Tibial nerve (tissue), 4 donors: ENCODE data around the gene SPTBN1. TPM values are rescaled to one million over a fixed set of nuclear protein-coding genes. Genes with fewer than 3 reads are reported as not detected.

Experiments
- DNase-seq, 2 donors: peaks; one replicate each; pipeline ENCODE4 v3.0.0-alpha.2; 2019; ENCODE audit warnings: low spot score in 2 of 2
- H3K27ac ChIP-seq, 4 donors: fragments of 200-600 bp; sonication (generic) in 3 of 4; one replicate each; pipeline ENCODE4 v1.5.1; 2017 to 2019; ENCODE audit warnings: mild to moderate bottlenecking in 1 of 4
- H3K27me3 ChIP-seq, 2 donors: fragments of 200-600 bp; sonication (generic) in 1 of 2; one replicate each; pipeline versions ENCODE4 v1.5.1 to v1.6.0; 2017 to 2019
- H3K36me3 ChIP-seq, 3 donors: fragments of 200-600 bp; sonication (generic); one replicate each; pipeline ENCODE4 v1.5.1; 2018 to 2019
- H3K4me1 ChIP-seq, 4 donors: fragments of 200-600 bp; sonication (generic) in 3 of 4; one replicate each; pipeline ENCODE4 v1.5.1; 2017 to 2019
- H3K4me3 ChIP-seq, 4 donors: fragments of 200-600 bp; sonication (generic) in 3 of 4; one replicate each; pipeline ENCODE4 v1.5.1; 2017 to 2019; ENCODE audit warnings: mild to moderate bottlenecking in 1 of 4, moderate library complexity in 1 of 4
- H3K9me3 ChIP-seq, 4 donors: fragments of 200-600 bp; sonication (generic) in 3 of 4; one replicate each; pipeline ENCODE4 v1.5.1; 2017 to 2019
- EP300 ChIP-seq, 2 donors: sonication (generic); formaldehyde crosslinking; IDR thresholded peaks; one replicate each; pipeline ENCODE4 v1.6.1; 2017; ENCODE audit warnings: antibody characterized with exemption in 2 of 2, mild to moderate bottlenecking in 1 of 2
- POLR2A ChIP-seq, 2 donors: fragments of 450-650 bp; IDR thresholded peaks; one replicate each; pipeline ENCODE4 v1.6.1; 2017; ENCODE audit warnings: antibody characterized with exemption in 2 of 2, mild to moderate bottlenecking in 2 of 2, moderate library complexity in 2 of 2
- WGBS, 2 donors: methylation state at CpG; one replicate each; pipeline ENCODE4 v1.1.5; 2018; 5-methylcytosine and 5-hydroxymethylcytosine counted together
- total RNA-seq, 4 donors: library from RNA; depleted of rRNA; stranded (reverse); fragments of >200 nt; gene quantifications; one replicate each; pipeline ENCODE4 v1.1.0, GENCODE V29; 2016
- TF ChIP-seq, protein P1 (sequence below), 5 experiments: fragments of 200-600 bp in 3 of 5; fragments of 450-650 bp in 2 of 5; sonication (generic) in 3 of 5; IDR thresholded peaks; one replicate each; pipeline ENCODE4 v1.5.1; 2016 to 2019; ENCODE audit warnings: antibody characterized with exemption in 5 of 5, mild to moderate bottlenecking in 3 of 5, moderate library complexity in 2 of 5

The SPTBN1 gene
- total RNA-seq, 4 donors from 2014 or later: 670 to 967 (median 890) TPM

DNA sequence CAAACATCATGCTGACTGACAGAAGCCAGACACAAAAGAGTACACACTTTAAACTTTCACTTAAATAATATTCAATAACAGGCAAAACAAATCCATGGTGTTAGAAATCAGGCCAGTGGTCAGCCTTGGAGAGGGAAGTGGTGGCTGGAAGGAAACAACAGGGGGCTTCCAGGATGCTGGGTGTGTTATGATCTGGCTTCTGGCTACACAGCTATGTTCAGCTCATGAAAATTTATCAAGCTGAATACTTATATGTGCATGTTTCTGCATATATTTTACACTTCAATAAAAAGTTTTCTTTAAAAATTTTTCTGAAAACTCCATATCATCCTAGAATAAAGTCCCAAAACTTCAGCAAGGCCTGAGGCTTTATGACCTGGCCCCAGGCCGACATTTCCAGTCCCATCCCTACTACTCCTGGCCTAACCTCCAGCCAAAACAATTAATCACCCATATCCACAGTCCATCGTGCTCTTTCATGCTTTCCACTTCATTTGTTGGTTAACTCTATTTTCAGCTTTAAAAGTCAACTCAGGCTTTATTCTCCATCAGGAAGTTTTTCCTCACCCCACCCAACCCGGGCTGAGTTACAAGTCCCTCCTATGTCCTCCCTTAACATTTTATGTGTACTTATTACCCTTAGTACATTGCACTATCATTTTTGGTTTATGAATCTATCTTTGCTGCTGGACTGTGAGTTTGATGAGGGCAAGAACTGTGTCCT lies 27.9 kb upstream of the SPTBN1 start:
- H3K27ac ChIP-seq: peak overlapping the region in 2 of 4 donors; percentile 66 to 83
- peak in 1 of 2 donors; percentile 18 for DNase-seq

DNA sequence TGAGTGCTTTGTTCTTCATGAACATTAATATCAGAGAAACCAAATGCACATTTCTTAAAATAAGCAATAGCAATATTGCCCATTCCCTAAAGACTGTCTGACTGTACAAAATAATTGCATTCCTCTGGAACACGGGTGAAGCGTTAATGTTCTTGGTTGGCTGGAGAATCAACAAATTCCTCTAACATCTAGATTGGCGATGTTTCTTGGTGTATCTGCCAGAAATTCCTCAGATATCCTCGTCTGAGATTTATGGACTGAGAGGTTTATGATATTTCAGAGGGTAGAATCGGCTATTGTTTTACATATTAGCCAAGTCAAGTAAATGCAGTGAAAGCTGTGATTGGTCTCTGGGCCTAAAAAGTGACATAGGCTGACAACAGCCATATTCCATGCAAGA lies 27.1 kb upstream of the SPTBN1 start:
- Histone ChIP-seq H3K4me1 (peaks cover 0 to 56% (median 21%) of the 10 kb centered on the region in 4 donors), H3K27ac (peak overlapping the region in 2 of 4 donors; percentile 13 to 83), H3K9me3 (no peaks in the 10 kb centered on the region), H3K36me3 (no peaks in the 10 kb centered on the region), H3K27me3 (no peaks in the 10 kb centered on the region), H3K4me3 (no peak overlapping the region)
- WGBS, 2 donors: 10 to 24% methylated on average over 5 of the region's 5 CpGs
- no peak for DNase-seq
- TF ChIP-seq EP300 (IDR thresholded peaks at IDR 0.05) (no peak), POLR2A (IDR thresholded peaks at IDR 0.05) (no peak)
- TF ChIP-seq, protein P1, sequence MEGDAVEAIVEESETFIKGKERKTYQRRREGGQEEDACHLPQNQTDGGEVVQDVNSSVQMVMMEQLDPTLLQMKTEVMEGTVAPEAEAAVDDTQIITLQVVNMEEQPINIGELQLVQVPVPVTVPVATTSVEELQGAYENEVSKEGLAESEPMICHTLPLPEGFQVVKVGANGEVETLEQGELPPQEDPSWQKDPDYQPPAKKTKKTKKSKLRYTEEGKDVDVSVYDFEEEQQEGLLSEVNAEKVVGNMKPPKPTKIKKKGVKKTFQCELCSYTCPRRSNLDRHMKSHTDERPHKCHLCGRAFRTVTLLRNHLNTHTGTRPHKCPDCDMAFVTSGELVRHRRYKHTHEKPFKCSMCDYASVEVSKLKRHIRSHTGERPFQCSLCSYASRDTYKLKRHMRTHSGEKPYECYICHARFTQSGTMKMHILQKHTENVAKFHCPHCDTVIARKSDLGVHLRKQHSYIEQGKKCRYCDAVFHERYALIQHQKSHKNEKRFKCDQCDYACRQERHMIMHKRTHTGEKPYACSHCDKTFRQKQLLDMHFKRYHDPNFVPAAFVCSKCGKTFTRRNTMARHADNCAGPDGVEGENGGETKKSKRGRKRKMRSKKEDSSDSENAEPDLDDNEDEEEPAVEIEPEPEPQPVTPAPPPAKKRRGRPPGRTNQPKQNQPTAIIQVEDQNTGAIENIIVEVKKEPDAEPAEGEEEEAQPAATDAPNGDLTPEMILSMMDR (IDR thresholded peaks at IDR 0.05): no peak

More for the DNA sequence above, 27.9 kb upstream of the SPTBN1 start:
- 25 to 34% methylated on average over 3 of the region's 3 CpGs for WGBS, 2 donors
- Histone ChIP-seq H3K4me3 (no peak overlapping the region), H3K9me3 (no peaks in the 10 kb centered on the region), H3K27me3 (no peaks in the 10 kb centered on the region), H3K36me3 (no peaks in the 10 kb centered on the region), H3K4me1 (peaks cover 0 to 58% (median 21%) of the 10 kb centered on the region in 4 donors)
- TF ChIP-seq EP300 (IDR thresholded peaks at IDR 0.05) (no peak), POLR2A (IDR thresholded peaks at IDR 0.05) (no peak)
- TF ChIP-seq, protein P1 (IDR thresholded peaks at IDR 0.05): no peak

DNA sequence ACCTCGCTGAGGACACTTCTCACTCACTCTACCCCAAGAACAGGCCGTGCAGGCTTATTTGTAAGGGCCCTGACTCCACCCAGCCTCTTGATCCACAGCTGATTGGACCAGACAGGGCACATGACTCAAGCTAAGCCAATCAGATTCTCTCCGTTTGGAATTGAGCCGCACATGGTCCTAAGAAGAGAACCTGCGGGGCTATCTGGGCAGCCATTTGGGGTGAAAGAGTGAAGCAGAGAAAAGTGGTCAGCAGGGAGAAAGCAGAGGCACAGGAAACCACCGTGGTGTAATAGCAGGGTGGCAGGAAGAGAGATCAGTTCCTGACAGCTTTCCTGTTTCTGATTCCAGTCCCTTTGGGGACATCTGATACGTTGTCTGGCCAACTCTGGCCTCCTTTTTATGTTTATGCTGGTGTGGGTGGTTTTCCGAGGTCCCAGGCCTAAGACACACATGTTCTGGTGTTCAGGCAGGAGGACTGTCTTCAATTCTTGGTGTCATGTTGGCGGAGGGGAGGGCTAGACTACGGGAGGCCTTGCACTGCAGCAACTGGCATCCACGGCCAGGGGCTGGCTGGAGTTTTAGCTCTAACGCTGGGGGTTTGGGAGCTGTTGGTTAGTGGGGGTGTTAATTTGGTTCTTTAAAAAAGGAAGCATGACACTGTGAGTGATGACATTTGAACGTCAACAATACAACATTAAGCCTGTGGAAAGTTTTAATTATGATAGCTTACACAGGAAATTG lies 26.1 kb upstream of the SPTBN1 start:
- Histone ChIP-seq H3K27ac (peak overlapping the region; percentile 45 to 83 (median 70)), H3K4me3 (no peak overlapping the region), H3K4me1 (peaks cover 0 to 65% (median 21%) of the 10 kb centered on the region in 4 donors), H3K36me3 (no peaks in the 10 kb centered on the region), H3K9me3 (no peaks in the 10 kb centered on the region), H3K27me3 (no peaks in the 10 kb centered on the region)
- TF ChIP-seq, protein P1 (IDR thresholded peaks at IDR 0.05): no peak
- no peak for TF ChIP-seq POLR2A (IDR thresholded peaks at IDR 0.05)
- TF ChIP-seq EP300 (IDR thresholded peaks at IDR 0.05): no peak
- DNase-seq: no peak
- WGBS, 2 donors: 67 to 77% methylated on average over 13 of the region's 13 CpGs

DNA sequence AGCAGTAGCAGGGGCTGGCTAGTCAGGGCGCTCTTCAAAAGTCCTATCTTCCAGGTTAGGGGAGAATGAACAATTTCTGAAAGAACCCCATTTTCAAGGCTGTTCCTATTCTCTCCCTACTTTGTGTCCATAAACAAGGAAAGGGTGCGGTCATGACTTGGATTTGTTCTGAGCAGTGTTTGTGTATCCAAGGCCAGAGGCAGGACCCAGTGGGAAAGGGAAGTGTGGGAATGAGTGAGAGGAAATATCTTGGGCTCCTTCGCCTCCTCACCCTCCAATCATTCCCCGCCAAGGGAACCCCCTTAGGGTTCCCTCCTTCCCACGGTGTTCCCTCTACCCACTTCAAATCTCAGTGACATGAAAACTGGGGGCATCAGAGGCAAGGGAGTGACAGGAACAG lies 25.5 kb upstream of the SPTBN1 start:
- Histone ChIP-seq H3K36me3 (no peaks in the 10 kb centered on the region), H3K4me1 (peaks cover 0 to 72% (median 21%) of the 10 kb centered on the region in 4 donors), H3K9me3 (no peaks in the 10 kb centered on the region), H3K27me3 (no peaks in the 10 kb centered on the region), H3K4me3 (no peak overlapping the region), H3K27ac (peak overlapping the region; percentile 38 to 83 (median 70))
- peak in 1 of 2 donors; percentile 29 for DNase-seq
- TF ChIP-seq POLR2A (IDR thresholded peaks at IDR 0.05): no peak
- no peak for TF ChIP-seq EP300 (IDR thresholded peaks at IDR 0.05)
- TF ChIP-seq, protein P1 (IDR thresholded peaks at IDR 0.05): no peak
- WGBS, 2 donors: 52 to 58% methylated on average over 5 of the region's 5 CpGs
